ENCODE measurements around the gene LEF1.

- TF ChIP-seq, protein P1, sequence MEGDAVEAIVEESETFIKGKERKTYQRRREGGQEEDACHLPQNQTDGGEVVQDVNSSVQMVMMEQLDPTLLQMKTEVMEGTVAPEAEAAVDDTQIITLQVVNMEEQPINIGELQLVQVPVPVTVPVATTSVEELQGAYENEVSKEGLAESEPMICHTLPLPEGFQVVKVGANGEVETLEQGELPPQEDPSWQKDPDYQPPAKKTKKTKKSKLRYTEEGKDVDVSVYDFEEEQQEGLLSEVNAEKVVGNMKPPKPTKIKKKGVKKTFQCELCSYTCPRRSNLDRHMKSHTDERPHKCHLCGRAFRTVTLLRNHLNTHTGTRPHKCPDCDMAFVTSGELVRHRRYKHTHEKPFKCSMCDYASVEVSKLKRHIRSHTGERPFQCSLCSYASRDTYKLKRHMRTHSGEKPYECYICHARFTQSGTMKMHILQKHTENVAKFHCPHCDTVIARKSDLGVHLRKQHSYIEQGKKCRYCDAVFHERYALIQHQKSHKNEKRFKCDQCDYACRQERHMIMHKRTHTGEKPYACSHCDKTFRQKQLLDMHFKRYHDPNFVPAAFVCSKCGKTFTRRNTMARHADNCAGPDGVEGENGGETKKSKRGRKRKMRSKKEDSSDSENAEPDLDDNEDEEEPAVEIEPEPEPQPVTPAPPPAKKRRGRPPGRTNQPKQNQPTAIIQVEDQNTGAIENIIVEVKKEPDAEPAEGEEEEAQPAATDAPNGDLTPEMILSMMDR (conservative IDR thresholded peaks at IDR 0.05; ENCODE audit: low read depth in 2 of 2) = no peak
- TF ChIP-seq EZH2 (IDR thresholded peaks at IDR 0.05; ENCODE audit: low read depth, unreplicated experiment) = no peak
- TF ChIP-seq REST (IDR thresholded peaks at IDR 0.05; ENCODE audit: unreplicated experiment) = no peak
- no peak for TF ChIP-seq ETS1 (IDR thresholded peaks at IDR 0.05)
- TF ChIP-seq ZNF114 (CRISPR knock-in tag; IDR thresholded peaks at IDR 0.05) = no peak
- TF ChIP-seq CREB1 (CRISPR knock-in tag; IDR thresholded peaks at IDR 0.05; ENCODE audit: low read depth) = no peak
- no peak for TF ChIP-seq POLR2AphosphoS5 (IDR thresholded peaks at IDR 0.05; ENCODE audit: low read depth)
- no peak for TF ChIP-seq EZH2phosphoT487 (IDR thresholded peaks at IDR 0.05; ENCODE audit: unreplicated experiment)
Observed at GRCh38 chr4:108201774-108202173, 33.0 kb upstream of the LEF1 start.

Data from GM23338 (cell line).